ENCODE measurements around the gene HOXC10.

Gene HOXC10

GRCh38 chr12:53982648-53983567, 2.0 kb upstream of the HOXC10 start:
- Histone ChIP-seq H3K27me3 (ENCODE audit: insufficient read depth, low read length, poor library complexity) (peaks cover 88% of the 10 kb centered on the region), H3K4me1 (ENCODE audit: control insufficient read depth, low read depth, low read length) (no peaks in the 10 kb centered on the region), H3K23ac (ENCODE audit: low read length) (no peak overlapping the region), H3K4me3 (ENCODE audit: low read length) (no peak overlapping the region), H3K79me1 (ENCODE audit: low read length) (no peaks in the 10 kb centered on the region), H4K8ac (ENCODE audit: low read depth, low read length) (no peak overlapping the region), H2BK120ac (ENCODE audit: low read depth, low read length) (no peak overlapping the region), H3K79me2 (ENCODE audit: control insufficient read depth, insufficient read depth, low read length) (no peaks in the 10 kb centered on the region), H3K27ac (ENCODE audit: low read depth, low read length) (no peak overlapping the region), H3K18ac (ENCODE audit: low read length) (no peak overlapping the region), H2AK5ac (ENCODE audit: low read length) (no peak overlapping the region), H3K56ac (ENCODE audit: low read length) (no peak overlapping the region), H3K9ac (ENCODE audit: low read length) (no peak overlapping the region), H2BK5ac (ENCODE audit: low read length) (no peak overlapping the region), H4K5ac (ENCODE audit: low read length) (no peak overlapping the region), H3K4ac (ENCODE audit: low read depth, low read length) (no peak overlapping the region), H3K4me2 (ENCODE audit: low read length) (no peak overlapping the region), H3K36me3 (ENCODE audit: control insufficient read depth, insufficient read depth, low read length) (no peaks in the 10 kb centered on the region), H2BK15ac (replicated peaks; ENCODE audit: low read depth) (no peak overlapping the region)
- no CpG with 5 or more reads among the region's 26 CpGs for WGBS (ENCODE audit: extremely low coverage, insufficient coverage, low lambda C conversion rate)
- DNase-seq: no peak

DNA sequence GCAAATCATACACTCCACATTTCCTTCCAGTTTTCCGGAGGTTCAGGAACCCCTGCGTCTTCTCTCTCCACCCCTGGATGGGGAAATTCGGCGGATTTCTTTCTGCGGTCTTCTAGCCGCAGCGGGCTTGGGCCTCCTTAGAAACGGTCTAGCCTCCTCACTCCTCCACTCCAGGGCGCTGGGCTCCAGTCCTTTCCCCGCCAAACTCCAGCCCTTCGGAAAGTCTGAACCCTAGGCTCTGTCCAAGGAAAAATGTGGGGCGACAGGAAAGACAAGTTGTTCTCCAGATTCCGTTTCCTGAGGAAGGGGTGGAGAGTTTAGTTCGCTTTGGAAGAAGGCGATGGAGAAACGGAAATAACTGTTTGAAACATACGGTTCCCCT, 1.4 kb upstream of the HOXC10 start:
- no CpG with 5 or more reads among the region's 17 CpGs for WGBS (ENCODE audit: extremely low coverage, insufficient coverage, low lambda C conversion rate)
- H3K27ac ChIP-seq (ENCODE audit: low read depth, low read length): no peak overlapping the region
- H3K4me3 ChIP-seq (ENCODE audit: low read length): no peak overlapping the region
- H4K8ac ChIP-seq (ENCODE audit: low read depth, low read length): no peak overlapping the region
- peaks cover 90% of the 10 kb centered on the region for H3K27me3 ChIP-seq (ENCODE audit: insufficient read depth, low read length, poor library complexity)
- H2BK15ac ChIP-seq (replicated peaks; ENCODE audit: low read depth): no peak overlapping the region
- H3K4me2 ChIP-seq (ENCODE audit: low read length): no peak overlapping the region
- no peak overlapping the region for H3K4ac ChIP-seq (ENCODE audit: low read depth, low read length)
- peak; percentile 18 for DNase-seq
- no peak overlapping the region for H3K23ac ChIP-seq (ENCODE audit: low read length)
- H3K79me2 ChIP-seq (ENCODE audit: control insufficient read depth, insufficient read depth, low read length): no peaks in the 10 kb centered on the region
- H2AK5ac ChIP-seq (ENCODE audit: low read length): no peak overlapping the region
- no peak overlapping the region for H3K18ac ChIP-seq (ENCODE audit: low read length)
- no peak overlapping the region for H2BK5ac ChIP-seq (ENCODE audit: low read length)
- H3K79me1 ChIP-seq (ENCODE audit: low read length): no peaks in the 10 kb centered on the region
- no peak overlapping the region for H2BK120ac ChIP-seq (ENCODE audit: low read depth, low read length)
- no peaks in the 10 kb centered on the region for H3K36me3 ChIP-seq (ENCODE audit: control insufficient read depth, insufficient read depth, low read length)
- no peak overlapping the region for H3K56ac ChIP-seq (ENCODE audit: low read length)
- no peak overlapping the region for H3K9ac ChIP-seq (ENCODE audit: low read length)
- no peaks in the 10 kb centered on the region for H3K4me1 ChIP-seq (ENCODE audit: control insufficient read depth, low read depth, low read length)
- H4K5ac ChIP-seq (ENCODE audit: low read length): no peak overlapping the region

GRCh38 chr12:53983950-53984572, 885 bp upstream of the HOXC10 start:
- Histone ChIP-seq H3K9ac (ENCODE audit: low read length) (no peak overlapping the region), H4K5ac (ENCODE audit: low read length) (no peak overlapping the region), H3K56ac (ENCODE audit: low read length) (no peak overlapping the region), H4K8ac (ENCODE audit: low read depth, low read length) (no peak overlapping the region), H3K23ac (ENCODE audit: low read length) (no peak overlapping the region), H2AK5ac (ENCODE audit: low read length) (no peak overlapping the region), H2BK15ac (replicated peaks; ENCODE audit: low read depth) (no peak overlapping the region), H3K79me2 (ENCODE audit: control insufficient read depth, insufficient read depth, low read length) (no peaks in the 10 kb centered on the region), H3K4me3 (ENCODE audit: low read length) (no peak overlapping the region), H2BK5ac (ENCODE audit: low read length) (no peak overlapping the region), H3K18ac (ENCODE audit: low read length) (no peak overlapping the region), H3K4ac (ENCODE audit: low read depth, low read length) (no peak overlapping the region), H2BK120ac (ENCODE audit: low read depth, low read length) (no peak overlapping the region), H3K27me3 (ENCODE audit: insufficient read depth, low read length, poor library complexity) (peaks cover 90% of the 10 kb centered on the region), H3K4me1 (ENCODE audit: control insufficient read depth, low read depth, low read length) (no peaks in the 10 kb centered on the region), H3K36me3 (ENCODE audit: control insufficient read depth, insufficient read depth, low read length) (no peaks in the 10 kb centered on the region), H3K4me2 (ENCODE audit: low read length) (no peak overlapping the region), H3K79me1 (ENCODE audit: low read length) (no peaks in the 10 kb centered on the region), H3K27ac (ENCODE audit: low read depth, low read length) (no peak overlapping the region)
- whole genome bisulfite sequencing (ENCODE audit: extremely low coverage, insufficient coverage, low lambda C conversion rate): no CpG with 5 or more reads among the region's 30 CpGs
- no peak for DNase-seq

GRCh38 chr12:53985692-53985993, 697 bp downstream of the HOXC10 start:
- Histone ChIP-seq H3K9ac (ENCODE audit: low read length) (no peak overlapping the region), H3K23ac (ENCODE audit: low read length) (no peak overlapping the region), H3K18ac (ENCODE audit: low read length) (no peak overlapping the region), H2BK120ac (ENCODE audit: low read depth, low read length) (no peak overlapping the region), H2AK5ac (ENCODE audit: low read length) (no peak overlapping the region), H3K4me3 (ENCODE audit: low read length) (no peak overlapping the region), H3K27ac (ENCODE audit: low read depth, low read length) (no peak overlapping the region), H4K8ac (ENCODE audit: low read depth, low read length) (no peak overlapping the region), H3K36me3 (ENCODE audit: control insufficient read depth, insufficient read depth, low read length) (no peaks in the 10 kb centered on the region), H3K4ac (ENCODE audit: low read depth, low read length) (no peak overlapping the region), H3K4me2 (ENCODE audit: low read length) (no peak overlapping the region), H3K56ac (ENCODE audit: low read length) (no peak overlapping the region), H2BK5ac (ENCODE audit: low read length) (no peak overlapping the region), H4K5ac (ENCODE audit: low read length) (no peak overlapping the region), H2BK15ac (replicated peaks; ENCODE audit: low read depth) (no peak overlapping the region), H3K27me3 (ENCODE audit: insufficient read depth, low read length, poor library complexity) (peaks cover 91% of the 10 kb centered on the region), H3K79me1 (ENCODE audit: low read length) (no peaks in the 10 kb centered on the region), H3K4me1 (ENCODE audit: control insufficient read depth, low read depth, low read length) (no peaks in the 10 kb centered on the region), H3K79me2 (ENCODE audit: control insufficient read depth, insufficient read depth, low read length) (no peaks in the 10 kb centered on the region)
- WGBS (ENCODE audit: extremely low coverage, insufficient coverage, low lambda C conversion rate): no CpG with 5 or more reads among the region's 21 CpGs
- DNase-seq: no peak

GRCh38 chr12:53985994-53986685, 1.2 kb downstream of the HOXC10 start:
- H2BK120ac ChIP-seq (ENCODE audit: low read depth, low read length): no peak overlapping the region
- no peak overlapping the region for H3K18ac ChIP-seq (ENCODE audit: low read length)
- H3K9ac ChIP-seq (ENCODE audit: low read length): no peak overlapping the region
- H3K27ac ChIP-seq (ENCODE audit: low read depth, low read length): no peak overlapping the region
- H3K4me2 ChIP-seq (ENCODE audit: low read length): no peak overlapping the region
- no peak overlapping the region for H4K5ac ChIP-seq (ENCODE audit: low read length)
- peaks cover 91% of the 10 kb centered on the region for H3K27me3 ChIP-seq (ENCODE audit: insufficient read depth, low read length, poor library complexity)
- H3K36me3 ChIP-seq (ENCODE audit: control insufficient read depth, insufficient read depth, low read length): no peaks in the 10 kb centered on the region
- no peak overlapping the region for H3K4me3 ChIP-seq (ENCODE audit: low read length)
- no peak overlapping the region for H2BK5ac ChIP-seq (ENCODE audit: low read length)
- H2AK5ac ChIP-seq (ENCODE audit: low read length): no peak overlapping the region
- WGBS (ENCODE audit: extremely low coverage, insufficient coverage, low lambda C conversion rate): no CpG with 5 or more reads among the region's 50 CpGs
- DNase-seq: no peak
- no peak overlapping the region for H3K23ac ChIP-seq (ENCODE audit: low read length)
- H3K79me1 ChIP-seq (ENCODE audit: low read length): no peaks in the 10 kb centered on the region
- H3K56ac ChIP-seq (ENCODE audit: low read length): no peak overlapping the region
- H3K4me1 ChIP-seq (ENCODE audit: control insufficient read depth, low read depth, low read length): no peaks in the 10 kb centered on the region
- H3K79me2 ChIP-seq (ENCODE audit: control insufficient read depth, insufficient read depth, low read length): no peaks in the 10 kb centered on the region
- H3K4ac ChIP-seq (ENCODE audit: low read depth, low read length): no peak overlapping the region
- H4K8ac ChIP-seq (ENCODE audit: low read depth, low read length): no peak overlapping the region
- H2BK15ac ChIP-seq (replicated peaks; ENCODE audit: low read depth): no peak overlapping the region
